Astrocyte (in vitro differentiated cells and primary cell): Measurements from ENCODE around the gene RHO.

Experiments used
- CTCF ChIP-seq: IDR thresholded peaks from 2 replicates; pipeline ENCODE4 v1.5.1; 2011; ENCODE audit warnings: low read depth, mild to moderate bottlenecking, inconsistent platforms, low read length, moderate library complexity; ENCODE audit not compliant: insufficient read depth
- EZH2 ChIP-seq: IDR thresholded peaks from 2 replicates; pipeline ENCODE4 v1.6.1; 2012; ENCODE audit warnings: mild to moderate bottlenecking, low read length, inconsistent platforms; ENCODE audit not compliant: insufficient read depth

GRCh38 chr3:129482721-129483120 is 45.7 kb upstream of the RHO start:
- TF ChIP-seq CTCF (no peak), EZH2 (no peak)
